ELR (cell line): Measurements from ENCODE around the gene ABCA13.

Experiments used
- DNase-seq: peaks from one replicate; pipeline ENCODE4 v3.0.0-alpha.2; 2015; ENCODE audit warnings: low read depth

Gene ABCA13

DNA sequence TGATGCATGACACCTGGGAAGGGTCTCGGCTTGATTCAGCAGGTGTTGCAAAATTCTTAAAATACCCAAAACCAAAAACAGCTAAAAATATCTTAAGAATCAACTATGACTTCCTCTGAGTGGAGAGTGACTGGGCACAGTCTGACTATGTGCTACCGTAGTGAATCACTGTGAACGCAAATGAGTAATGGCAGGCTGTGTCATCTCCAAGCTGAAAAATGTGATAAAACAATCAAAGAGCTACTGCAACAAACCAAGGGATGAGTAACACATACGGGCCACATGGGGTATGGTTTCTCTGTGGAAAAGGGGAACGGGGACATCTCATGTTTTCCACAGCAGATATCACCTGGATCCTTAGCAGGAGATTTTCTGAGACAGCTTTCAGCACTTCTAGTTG lies 127.5 kb downstream of the ABCA13 start:
- DNase-seq: peak; percentile 73

- peak; percentile 58 for DNase-seq
Measured at GRCh38 chr7:48299580-48300169, 128.4 kb downstream of the ABCA13 start.

GRCh38 chr7:48300301-48300700 lies 129.0 kb downstream of the ABCA13 start:
- DNase-seq: no peak

DNA sequence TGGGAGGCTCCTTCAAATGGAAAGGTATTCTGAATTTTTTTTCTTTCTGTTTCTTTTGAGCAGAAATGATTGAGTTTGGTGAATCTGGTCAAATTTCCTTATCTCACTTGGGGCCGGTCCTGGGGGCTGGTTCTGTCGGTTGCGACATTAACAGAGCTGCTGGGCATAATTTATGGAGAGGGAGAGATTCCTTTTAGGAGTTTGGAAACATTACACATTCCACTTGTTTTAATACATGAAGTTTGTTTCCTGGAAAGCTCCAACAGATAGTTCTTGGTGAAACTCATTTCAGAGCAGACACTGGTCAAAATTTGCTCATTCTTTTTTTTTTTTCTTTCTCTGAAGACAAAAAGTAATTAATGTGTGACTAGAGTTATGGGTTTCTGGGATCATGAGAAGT lies 129.9 kb downstream of the ABCA13 start:
- no peak for DNase-seq

- no peak for DNase-seq
Measured at GRCh38 chr7:48304641-48305040, 133.4 kb downstream of the ABCA13 start.

DNA sequence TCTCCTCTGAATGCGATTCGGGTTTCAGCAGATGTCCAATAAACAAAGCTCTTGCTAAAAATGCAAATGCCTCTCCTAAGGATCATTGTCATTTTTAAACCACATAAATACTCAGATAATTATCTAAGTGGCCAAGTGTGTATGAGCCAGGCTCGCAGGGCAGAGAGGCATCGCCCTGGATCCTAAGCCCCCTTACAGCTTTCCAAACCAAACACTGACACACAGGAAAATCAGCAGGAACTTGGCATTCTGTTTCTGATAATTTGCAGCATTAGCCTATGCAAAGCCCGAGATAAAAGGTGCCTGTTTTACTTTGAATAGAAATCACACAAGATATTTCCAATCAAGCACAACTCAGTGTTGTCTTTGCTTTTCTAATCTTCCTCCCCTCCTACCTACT lies 134.4 kb downstream of the ABCA13 start:
- DNase-seq: no peak

GRCh38 chr7:48307041-48307714 lies 135.9 kb downstream of the ABCA13 start:
- no peak for DNase-seq

DNA sequence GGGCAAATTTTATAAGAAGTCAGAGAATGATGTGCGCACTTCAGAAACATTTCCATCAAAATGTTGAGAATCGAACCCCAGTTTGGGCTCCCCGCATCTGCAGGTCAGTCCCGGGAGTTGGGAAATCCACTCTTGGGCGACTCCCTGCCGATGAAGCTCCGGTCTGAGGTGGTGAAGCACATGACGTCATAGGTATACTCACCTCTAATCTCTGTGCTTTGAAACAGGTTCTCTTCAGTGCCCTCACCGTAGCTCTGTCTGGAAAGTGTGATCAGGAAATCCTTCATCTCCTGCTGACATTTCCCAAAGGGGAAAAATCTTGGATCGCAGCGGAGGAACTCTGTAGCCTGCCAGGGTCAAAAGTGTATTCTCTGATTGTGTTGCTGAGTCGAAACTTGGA lies 138.5 kb downstream of the ABCA13 start:
- no peak for DNase-seq

DNA sequence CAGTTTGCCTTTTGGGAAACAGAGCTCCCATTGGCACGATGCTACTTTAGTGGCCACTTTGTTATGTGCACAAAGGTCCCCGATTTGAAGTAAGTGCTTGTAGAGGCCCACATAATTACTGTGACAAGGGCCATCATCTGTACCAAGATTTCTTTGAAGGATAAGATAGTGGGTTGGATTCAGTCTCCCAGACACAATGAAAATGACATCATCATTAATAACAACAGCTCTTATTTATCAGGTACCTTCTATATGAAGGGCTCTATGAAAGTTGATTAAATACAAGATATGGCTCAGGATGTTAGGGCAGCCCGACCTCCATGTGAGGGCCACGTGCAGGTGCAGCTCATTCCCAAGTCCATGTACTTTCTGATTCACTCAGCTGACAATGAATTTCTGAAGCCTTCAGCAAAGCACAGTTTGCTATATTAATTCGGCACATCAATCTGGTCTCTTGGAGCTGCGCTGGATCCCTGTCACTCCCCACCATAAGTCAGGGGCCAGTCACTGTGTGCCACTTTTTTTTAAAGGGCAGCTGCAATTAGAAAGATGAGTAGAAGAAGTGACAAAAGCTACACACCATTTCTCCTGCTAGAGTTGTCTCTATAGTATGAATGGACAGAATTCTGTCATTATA lies 140.3 kb downstream of the ABCA13 start:
- no peak for DNase-seq

DNA sequence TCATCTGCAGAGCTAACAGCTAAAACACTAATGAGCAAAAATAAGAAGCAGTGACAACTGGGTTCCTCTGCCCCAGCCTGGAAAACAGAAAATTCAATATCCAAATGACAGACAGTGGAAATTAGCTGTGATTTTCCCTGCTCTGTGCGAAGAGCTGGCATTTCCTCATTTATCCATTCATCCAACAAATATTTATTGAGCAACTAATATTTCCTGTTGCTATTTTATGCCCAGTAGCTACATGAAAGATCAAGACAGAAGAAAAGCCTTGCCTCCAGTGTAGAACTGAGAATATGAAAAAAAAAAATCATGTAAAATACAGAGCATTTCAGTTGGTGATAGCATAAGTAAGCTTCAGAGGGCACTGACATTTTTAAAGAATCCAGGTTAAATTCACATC lies 140.9 kb downstream of the ABCA13 start:
- DNase-seq: no peak

- DNase-seq: no peak
Measured at GRCh38 chr7:48316768-48317167, 145.5 kb downstream of the ABCA13 start.

DNA sequence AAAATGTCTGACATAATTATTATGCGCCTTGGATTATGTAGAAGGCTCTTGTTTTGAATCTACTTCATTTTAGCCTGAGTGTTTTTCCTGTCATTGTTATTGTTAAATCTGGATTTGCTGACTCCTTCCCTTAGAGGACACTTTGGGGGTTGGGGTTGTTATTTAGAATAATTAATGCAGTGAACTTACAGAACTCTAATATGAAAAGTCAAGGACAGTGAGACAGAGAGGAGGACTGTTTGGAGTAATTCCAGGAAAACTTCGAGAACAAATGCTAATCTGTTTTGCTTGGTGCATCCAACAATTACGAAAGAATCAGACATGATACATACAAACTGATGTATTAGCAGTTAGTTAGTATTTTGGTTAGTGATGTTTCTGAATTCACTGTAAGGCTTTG lies 146.1 kb downstream of the ABCA13 start:
- no peak for DNase-seq

DNA sequence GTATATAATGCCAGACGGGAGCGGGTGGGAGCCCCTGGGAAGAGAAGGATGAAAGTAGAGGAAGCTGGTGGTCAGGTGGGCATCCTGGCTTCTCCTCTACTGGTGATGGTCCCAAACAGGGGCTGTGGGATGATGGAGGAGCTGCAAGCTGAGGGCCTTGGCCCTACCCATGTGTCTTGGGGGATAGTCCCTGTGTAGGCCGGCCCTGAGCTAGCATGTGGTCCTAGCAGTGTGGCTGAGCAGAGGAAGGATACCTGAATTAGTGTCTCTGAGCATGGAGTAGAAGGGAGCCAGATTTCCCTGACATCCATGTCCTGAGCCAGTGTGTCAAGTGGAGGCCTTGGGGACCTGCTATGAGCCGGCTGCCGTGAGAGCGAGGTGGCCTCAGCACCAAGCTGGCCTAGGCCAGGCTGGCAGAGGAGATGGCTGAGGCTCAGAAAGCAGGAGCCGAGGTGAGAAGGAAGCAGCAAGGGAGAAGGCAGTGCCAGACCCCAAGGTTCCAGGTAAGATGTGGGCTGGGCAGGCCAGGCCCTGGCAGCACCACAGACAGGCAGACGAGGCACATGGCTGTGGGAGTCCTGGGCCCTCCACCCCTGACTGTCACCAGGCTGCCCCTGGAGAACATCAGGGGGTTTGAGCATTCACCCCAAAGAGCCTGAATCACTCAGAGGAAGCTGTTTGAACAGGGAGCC lies 150.2 kb downstream of the ABCA13 start:
- DNase-seq: no peak

DNA sequence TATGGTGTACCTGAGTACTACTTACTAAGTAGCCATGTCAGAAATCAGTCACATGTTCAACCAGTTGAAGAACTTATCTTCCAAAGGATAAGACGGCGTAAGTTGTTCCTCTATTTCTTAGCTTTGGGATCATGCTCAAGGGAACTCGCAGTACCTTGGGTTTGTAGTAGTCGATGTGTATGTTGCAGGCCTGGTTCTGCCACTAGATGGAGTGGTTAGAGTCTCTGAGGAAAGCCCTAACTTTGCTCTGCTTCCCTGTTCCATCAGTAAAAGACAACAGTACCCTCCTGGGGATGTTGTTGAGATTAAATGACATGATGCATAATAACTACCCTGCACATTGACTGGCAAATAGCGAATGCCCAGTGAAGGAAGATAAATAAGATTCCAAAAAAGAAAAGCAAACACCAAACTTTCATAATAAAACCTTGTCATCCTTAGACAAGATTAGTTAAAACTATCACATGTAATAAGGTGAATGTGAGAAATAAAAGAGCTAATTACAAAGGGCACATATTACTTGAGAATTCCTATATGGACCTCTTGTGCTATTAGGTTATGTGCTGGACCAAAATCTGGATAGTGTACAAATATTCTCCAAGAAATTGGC lies 165.9 kb downstream of the ABCA13 start:
- peak; percentile 13 for DNase-seq

DNA sequence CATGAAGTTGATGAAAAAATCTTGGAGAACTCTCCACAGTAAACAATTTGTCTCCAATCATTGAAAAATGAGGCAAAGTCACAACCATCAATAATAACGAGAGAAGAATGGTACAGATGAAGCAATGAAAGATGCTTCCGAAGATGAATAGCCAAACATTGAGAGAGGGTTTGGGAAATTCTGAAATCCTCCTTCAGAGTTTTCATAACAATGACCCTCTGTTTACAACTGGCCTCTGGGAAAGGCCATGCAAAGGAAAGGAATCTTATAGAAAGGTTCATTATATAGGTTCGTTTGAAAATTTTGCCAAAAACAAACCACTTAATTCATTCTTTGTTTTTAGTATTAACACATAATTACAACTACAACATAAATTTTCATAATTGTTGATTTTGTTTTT lies 166.5 kb downstream of the ABCA13 start:
- DNase-seq: no peak

DNA sequence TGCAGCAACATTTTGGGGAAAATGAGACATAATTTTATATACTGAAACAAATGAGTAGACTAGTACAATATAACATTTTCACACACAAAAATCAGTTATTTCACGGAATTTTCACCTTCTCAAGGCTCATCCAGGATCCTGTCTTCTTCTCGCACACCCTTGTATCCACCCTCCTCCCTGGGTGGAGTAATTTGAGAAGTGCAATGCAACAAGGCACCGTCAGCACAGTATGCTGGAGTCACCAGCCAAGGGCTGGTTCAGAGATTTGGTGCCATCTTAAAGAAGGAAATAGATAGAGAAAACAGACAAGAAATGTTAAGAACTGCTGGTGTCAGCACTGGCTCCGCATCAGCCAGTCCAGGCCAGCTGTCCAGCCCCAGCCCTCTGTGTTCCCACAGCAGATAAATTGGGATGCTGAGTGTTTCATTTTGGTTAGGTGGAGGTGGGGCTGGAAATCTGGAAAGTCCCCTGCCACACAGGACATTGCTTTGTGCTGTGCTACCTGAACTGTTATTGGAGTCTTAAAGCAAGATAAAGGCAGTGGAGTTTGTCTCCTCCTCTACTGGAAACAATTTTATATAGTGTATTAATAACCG lies 176.1 kb downstream of the ABCA13 start:
- DNase-seq: no peak

- no peak for DNase-seq
Measured at GRCh38 chr7:48350515-48350914, 179.3 kb downstream of the ABCA13 start.

DNA sequence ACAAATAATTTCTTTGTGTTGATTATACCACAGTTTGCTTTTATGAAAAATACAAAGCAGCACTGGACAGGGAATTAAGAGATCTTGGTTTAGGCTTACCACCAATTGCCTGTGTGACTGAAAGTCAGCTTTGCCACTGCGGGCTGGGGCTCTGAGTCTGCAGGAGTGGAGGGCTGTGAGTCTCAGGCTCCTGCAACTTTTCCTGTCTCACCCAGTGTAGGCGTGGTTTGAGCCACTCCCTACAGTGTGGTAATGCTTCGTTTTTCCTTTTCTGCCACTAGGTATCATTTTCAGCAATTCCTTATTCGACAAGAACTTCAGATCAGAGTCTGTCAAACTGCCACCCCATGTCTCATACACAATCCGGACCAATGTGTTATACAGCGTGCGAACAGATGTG lies 180.6 kb downstream of the ABCA13 start:
- DNase-seq: no peak

GRCh38 chr7:48355346-48355745 lies 184.1 kb downstream of the ABCA13 start:
- no peak for DNase-seq

- peak; percentile 10 for DNase-seq
Measured at GRCh38 chr7:48360574-48360973, 189.3 kb downstream of the ABCA13 start.

- DNase-seq: no peak
Measured at GRCh38 chr7:48363174-48363573, 191.9 kb downstream of the ABCA13 start.

GRCh38 chr7:48365010-48365409 lies 193.8 kb downstream of the ABCA13 start:
- DNase-seq: peak; percentile 3
